HepG2 (cell line): ENCODE measurements around the gene SEC31B. TPM values are rescaled to one million over a fixed set of nuclear protein-coding genes. Genes with fewer than 3 reads are reported as not detected.

Experiments
- AGO2 ChIP-seq: fragments of 200-400 bp; formaldehyde crosslinking; optimal IDR thresholded peaks from 2 replicates; pipeline ENCODE3; 2017; ENCODE audit warnings: mild to moderate bottlenecking, low read depth, low read length, moderate library complexity
- ATF6 ChIP-seq: sonication (generic); formaldehyde crosslinking; conservative IDR thresholded peaks from 2 replicates; pipeline ENCODE4 v1.4.0; 2020; ENCODE audit warnings: missing genetic modification reagents
- BCL3 ChIP-seq: sonication (generic); formaldehyde crosslinking; IDR thresholded peaks from 2 replicates; pipeline ENCODE4 v1.5.1; 2020; ENCODE audit warnings: mild to moderate bottlenecking, missing genetic modification reagents, moderate library complexity
- CEBPG ChIP-seq: IDR thresholded peaks from 2 replicates; pipeline ENCODE4 v1.6.1; 2016
- CHD4 ChIP-seq: fragments of 200-600 bp; sonication (generic); IDR thresholded peaks from 2 replicates; pipeline ENCODE4 v1.7.0; 2017; ENCODE audit warnings: mild to moderate bottlenecking, low read length, borderline replicate concordance
- E2F1 ChIP-seq: sonication (generic); formaldehyde crosslinking; IDR thresholded peaks from 2 replicates; pipeline ENCODE4 v1.5.0; 2020; ENCODE audit warnings: missing genetic modification reagents
- EED ChIP-seq: sonication (generic); formaldehyde crosslinking; IDR thresholded peaks from 2 replicates; pipeline ENCODE4 v1.5.0; 2020; ENCODE audit warnings: mild to moderate bottlenecking, missing genetic modification reagents
- FOXO1 ChIP-seq: sonication (generic); formaldehyde crosslinking; IDR thresholded peaks from 2 replicates; pipeline ENCODE4 v1.4.0; 2020; ENCODE audit warnings: missing genetic modification reagents
- HNF4G ChIP-seq, 2 experiments: sonication (generic) in 1 of 2; formaldehyde crosslinking in 1 of 2; IDR thresholded peaks; 2 replicates each; pipeline versions ENCODE4 v1.4.0 to v1.6.1; 2011 to 2020; ENCODE audit warnings: borderline replicate concordance in 2 of 2, low read depth in 2 of 2, mild to moderate bottlenecking in 2 of 2, low read length in 1 of 2, missing genetic modification reagents in 1 of 2, moderate library complexity in 1 of 2
- HNRNPLL ChIP-seq: fragments of 200-400 bp; formaldehyde crosslinking; IDR thresholded peaks from 2 replicates; pipeline ENCODE4 v1.6.1; 2017; ENCODE audit warnings: mild to moderate bottlenecking, low read depth, low read length; ENCODE audit not compliant: poor library complexity, severe bottlenecking
- JUND ChIP-seq: sonication (generic); formaldehyde crosslinking; IDR thresholded peaks from 2 replicates; pipeline ENCODE4 v1.8.0; 2022; ENCODE audit warnings: mild to moderate bottlenecking, missing genetic modification reagents
- KLF16 ChIP-seq, 2 experiments: sonication (generic) in 1 of 2; formaldehyde crosslinking in 1 of 2; IDR thresholded peaks; 2 replicates each; pipeline versions ENCODE4 v1.6.1 to v1.8.0; 2016 to 2023; ENCODE audit warnings: missing genetic modification reagents in 2 of 2, missing compliant biosample characterization in 1 of 2
- MIER3 ChIP-seq: IDR thresholded peaks from 2 replicates; pipeline ENCODE4 v1.6.1; 2016; ENCODE audit warnings: missing compliant biosample characterization, borderline replicate concordance
- NFRKB ChIP-seq: fragments of 450-650 bp; IDR thresholded peaks from 2 replicates; pipeline ENCODE4 v1.6.1; 2017
- NR2F1 ChIP-seq, 2 experiments: fragments of 450-650 bp in 1 of 2; formaldehyde crosslinking in 1 of 2; IDR thresholded peaks; 2 replicates each; pipeline versions ENCODE4 v1.5.0 to v1.6.1; 2016 to 2020; ENCODE audit warnings: mild to moderate bottlenecking in 1 of 2, missing compliant biosample characterization in 1 of 2, missing genetic modification reagents in 1 of 2, moderate library complexity in 1 of 2
- PAWR ChIP-seq: sonication (generic); formaldehyde crosslinking; IDR thresholded peaks from 2 replicates; pipeline ENCODE4 v1.4.0; 2020; ENCODE audit warnings: missing genetic modification reagents, mild to moderate bottlenecking, borderline replicate concordance
- RARA ChIP-seq: IDR thresholded peaks from 2 replicates; pipeline ENCODE4 v1.6.1; 2016; ENCODE audit warnings: missing genetic modification reagents, missing compliant biosample characterization
- SAP130 ChIP-seq: IDR thresholded peaks from 2 replicates; pipeline ENCODE4 v1.6.1; 2016; ENCODE audit warnings: low read depth
- SIN3B ChIP-seq: fragments of 150-350 bp; IDR thresholded peaks from 2 replicates; pipeline ENCODE4 v1.6.1; 2014; ENCODE audit warnings: low read length
- SIX1 ChIP-seq: sonication (generic); formaldehyde crosslinking; IDR thresholded peaks from 2 replicates; pipeline ENCODE4 v1.4.0; 2020; ENCODE audit warnings: missing genetic modification reagents, borderline replicate concordance
- SRSF9 ChIP-seq: fragments of 200-400 bp; formaldehyde crosslinking; IDR thresholded peaks from 2 replicates; pipeline ENCODE4 v1.6.1; 2018; ENCODE audit warnings: borderline replicate concordance, mild to moderate bottlenecking, low read depth, low read length; ENCODE audit not compliant: insufficient read depth, poor library complexity, severe bottlenecking
- ZFP41 ChIP-seq: sonication (generic); formaldehyde crosslinking; IDR thresholded peaks from 2 replicates; pipeline ENCODE4 v1.4.0; 2020; ENCODE audit warnings: mild to moderate bottlenecking, missing genetic modification reagents, borderline replicate concordance
- ZKSCAN8 ChIP-seq: IDR thresholded peaks from 2 replicates; pipeline ENCODE4 v1.6.1; 2016; ENCODE audit warnings: borderline replicate concordance, missing genetic modification reagents, missing compliant biosample characterization
- ZNF225 ChIP-seq: sonication (generic); formaldehyde crosslinking; IDR thresholded peaks from 2 replicates; pipeline ENCODE4 v1.4.0; 2020; ENCODE audit warnings: mild to moderate bottlenecking, missing genetic modification reagents
- ZNF282 ChIP-seq: fragments of 450-650 bp; IDR thresholded peaks from 2 replicates; pipeline ENCODE4 v1.6.1; 2018; ENCODE audit not compliant: partially characterized antibody
- ZNF510 ChIP-seq: sonication (generic); formaldehyde crosslinking; IDR thresholded peaks from 2 replicates; pipeline ENCODE4 v1.4.0; 2020; ENCODE audit warnings: low read depth, mild to moderate bottlenecking, missing genetic modification reagents
- ZNF589 ChIP-seq: sonication (generic); formaldehyde crosslinking; conservative IDR thresholded peaks from 2 replicates; pipeline ENCODE4 v1.8.0; 2022; ENCODE audit warnings: mild to moderate bottlenecking, moderate library complexity, missing genetic modification reagents
- polyA plus RNA-seq, 8 experiments: library from polyadenylated mRNA; depleted of rRNA in 3 of 8; stranded (reverse) in 7 of 8; unstranded in 1 of 8; fragments of >200 nt; fragmentation: Illumina TruSeq in 4 of 8; extraction: Trizol in 4 of 8; gene quantifications; 2 replicates each; pipeline versions ENCODE4 v1.2.1 to v1.2.3, GENCODE V29; 2011 to 2016; ENCODE audit warnings: low read depth in 4 of 8, missing spikeins in 1 of 8, mixed read lengths in 1 of 8; ENCODE audit not compliant: insufficient read depth in 1 of 8
- total RNA-seq, 5 experiments: library from RNA; depleted of rRNA; stranded (reverse); fragments of >200 nt; fragmentation: Illumina TruSeq; extraction: Trizol; gene quantifications; 2 replicates each; pipeline ENCODE4 v1.2.3, GENCODE V29; 2016; ENCODE audit warnings: low read depth in 1 of 5

SEC31B gene
- total and polyA plus RNA-seq, 2 of the 13 experiments (the other 11 are each of a cell fraction or from before 2014, with no cell fraction given) = 2.0 to 8.3 TPM

GRCh38 chr10:100562008-100562672, 42.5 kb upstream of the SEC31B start (continued):
- no peak for TF ChIP-seq ATF6 (CRISPR knock-in tag)
- no peak for TF ChIP-seq CHD4
- 0 out of 2 replicates have a peak, but pooled peaks have one; percentile 14 for TF ChIP-seq FOXO1 (CRISPR knock-in tag)
- 0 out of 2 replicates have a peak, but pooled peaks have one; percentile 4 for TF ChIP-seq CEBPG (CRISPR knock-in tag)
- no peak for TF ChIP-seq MIER3 (CRISPR knock-in tag)
- no peak for TF ChIP-seq ZNF589 (CRISPR knock-in tag)
- TF ChIP-seq NR2F1 (CRISPR knock-in tag; IDR thresholded peaks at IDR 0.05) = no peak
- TF ChIP-seq JUND (CRISPR knock-in tag) = no peak
- TF ChIP-seq SIN3B = no peak
- peak; percentile 63; the same call in 1 of the 2 replicates for TF ChIP-seq ZNF225 (CRISPR knock-in tag)
- TF ChIP-seq SIX1 (CRISPR knock-in tag) = no peak
- peak; percentile 72 for TF ChIP-seq AGO2
- TF ChIP-seq HNF4G (IDR thresholded peaks at IDR 0.05; ENCODE audit: borderline replicate concordance, low read depth, low read length) = no peak
- 0 out of 2 replicates have a peak, but pooled peaks have one; percentile 29 for TF ChIP-seq HNF4G (CRISPR knock-in tag; IDR thresholded peaks at IDR 0.05; ENCODE audit: borderline replicate concordance, low read depth)
- peak; percentile 14; the same call in 1 of the 2 replicates for TF ChIP-seq SAP130
- no peak for TF ChIP-seq ZNF510 (CRISPR knock-in tag)
- TF ChIP-seq SRSF9 = no peak
- no peak for TF ChIP-seq ZKSCAN8 (CRISPR knock-in tag)
- no peak for TF ChIP-seq EED (CRISPR knock-in tag)
- TF ChIP-seq RARA (CRISPR knock-in tag) = 0 out of 2 replicates have a peak, but pooled peaks have one; percentile 17
- TF ChIP-seq NFRKB = no peak
- no peak for TF ChIP-seq ZNF282
- no peak; the same call in 1 of the 2 replicates for TF ChIP-seq ZFP41 (CRISPR knock-in tag)
- TF ChIP-seq PAWR (CRISPR knock-in tag) = no peak
- TF ChIP-seq BCL3 (CRISPR knock-in tag) = no peak
- peak; percentile 81 for TF ChIP-seq HNRNPLL
- no peak for TF ChIP-seq KLF16 (CRISPR knock-in tag; IDR thresholded peaks at IDR 0.05)
- peak; percentile 36; the same call in 1 of the 2 replicates for TF ChIP-seq E2F1 (CRISPR knock-in tag)
